NCI-H510A (cell line): ENCODE data around the gene NOL12.
A peak's percentile ranks its signal among the peaks of the same experiment; 100 is the strongest.
"Not testable (repeated sequence)": the region's sequence is repeated elsewhere in the genome, so short reads cannot be mapped to it uniquely, and the experiment has no call there.

Experiments used
- DNase-seq: peaks from one replicate; lab custom pipeline; 2025; lab: John Stamatoyannopoulos, UW

The NOL12 gene

DNA sequence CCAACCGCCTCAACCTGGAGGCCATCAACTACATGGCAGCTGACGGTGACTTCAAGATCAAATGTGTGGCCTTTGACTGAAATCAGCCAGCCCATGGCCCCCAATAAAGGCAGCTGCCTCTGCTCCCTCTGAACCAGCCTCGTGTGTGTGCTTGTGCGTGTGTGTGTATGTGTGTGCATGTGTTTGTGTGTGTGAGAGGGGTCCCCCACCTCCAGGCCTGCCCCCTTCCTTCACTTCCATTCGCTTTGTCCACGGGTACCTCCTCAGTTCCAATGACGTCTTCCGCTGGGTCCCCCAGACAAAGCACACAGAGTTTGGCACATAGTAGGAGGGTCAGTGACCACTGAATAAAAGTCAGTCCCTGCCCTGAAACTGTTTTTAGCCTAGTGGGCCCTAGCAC is 6.5 kb upstream of the NOL12 start:
- no peak for DNase-seq

DNA sequence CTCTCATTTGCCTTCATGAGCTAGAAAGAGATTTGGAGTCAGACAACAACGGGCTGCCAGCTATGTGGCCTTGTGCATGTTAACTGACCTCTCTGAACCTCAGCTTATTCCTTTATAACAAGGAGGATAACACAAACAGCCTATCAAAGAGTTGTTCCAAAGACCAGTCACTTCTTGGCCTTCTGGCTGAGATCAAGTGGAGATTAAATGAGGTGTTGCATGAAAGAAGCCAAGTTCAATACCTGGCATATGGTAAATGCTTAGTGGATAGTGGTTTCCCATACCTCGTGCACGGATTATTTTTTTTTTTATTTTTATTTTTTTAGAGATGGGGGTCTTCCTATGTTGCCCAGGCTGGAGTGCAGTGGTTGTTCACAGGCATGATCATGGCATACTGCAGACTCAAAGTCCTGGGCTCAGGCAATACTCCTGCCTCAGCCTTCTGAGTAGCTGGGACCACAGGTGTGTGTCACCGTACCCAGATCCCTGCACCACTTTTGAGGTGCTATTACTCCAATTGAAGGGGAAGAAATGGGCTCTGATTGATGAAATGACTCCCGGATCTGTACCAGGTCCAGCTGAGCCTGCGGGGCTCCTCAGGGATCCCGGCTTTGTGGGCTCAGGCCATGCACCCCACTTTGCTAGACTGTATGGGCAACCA is 5.8 kb upstream of the NOL12 start:
- DNase-seq = no peak

DNA sequence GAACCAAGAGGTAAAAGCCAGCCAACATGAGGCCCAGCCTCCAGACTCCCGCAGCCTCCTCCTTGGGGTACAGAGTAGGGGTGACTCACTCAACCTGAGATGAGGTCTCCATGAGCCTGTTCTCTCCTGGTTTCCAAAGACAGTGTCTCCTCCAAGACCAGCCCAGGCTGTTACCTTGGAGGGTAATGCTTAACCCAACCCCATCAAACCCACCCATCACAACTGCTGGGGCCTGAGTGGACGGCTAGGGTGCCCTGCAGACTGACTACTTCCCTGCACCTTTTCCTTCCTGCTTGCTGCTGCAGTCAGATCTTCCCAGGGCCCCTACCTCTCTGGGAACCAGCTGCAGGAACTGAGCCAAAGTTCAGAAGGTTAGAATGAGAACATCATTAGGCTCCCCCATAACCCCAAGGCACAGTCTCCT is 5.1 kb upstream of the NOL12 start:
- DNase-seq = no peak

DNA sequence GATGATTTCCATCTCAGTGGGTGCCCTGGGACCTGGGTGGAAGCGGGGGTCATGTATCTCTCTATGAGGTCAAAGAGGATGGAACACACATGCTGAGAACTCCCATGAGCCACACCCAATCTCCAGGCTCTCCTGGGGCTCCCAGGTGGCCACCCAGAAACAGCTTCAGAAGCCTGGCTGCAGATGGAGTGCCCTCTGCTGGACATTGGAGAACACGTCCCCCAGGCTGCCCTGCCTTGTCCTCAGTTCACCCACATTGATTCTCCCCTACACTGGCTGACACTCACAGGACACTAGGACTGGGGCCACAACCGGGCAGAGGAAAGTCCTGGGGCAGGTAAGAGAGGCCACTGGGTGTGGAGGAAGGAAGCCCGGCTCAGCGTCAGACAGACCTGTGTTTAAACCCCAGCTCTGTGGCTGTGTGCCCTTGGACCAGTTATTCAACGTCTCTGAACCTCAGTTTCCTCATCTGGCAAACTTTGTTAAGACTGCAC is 4.5 kb upstream of the NOL12 start:
- DNase-seq = peak; percentile 14

DNA sequence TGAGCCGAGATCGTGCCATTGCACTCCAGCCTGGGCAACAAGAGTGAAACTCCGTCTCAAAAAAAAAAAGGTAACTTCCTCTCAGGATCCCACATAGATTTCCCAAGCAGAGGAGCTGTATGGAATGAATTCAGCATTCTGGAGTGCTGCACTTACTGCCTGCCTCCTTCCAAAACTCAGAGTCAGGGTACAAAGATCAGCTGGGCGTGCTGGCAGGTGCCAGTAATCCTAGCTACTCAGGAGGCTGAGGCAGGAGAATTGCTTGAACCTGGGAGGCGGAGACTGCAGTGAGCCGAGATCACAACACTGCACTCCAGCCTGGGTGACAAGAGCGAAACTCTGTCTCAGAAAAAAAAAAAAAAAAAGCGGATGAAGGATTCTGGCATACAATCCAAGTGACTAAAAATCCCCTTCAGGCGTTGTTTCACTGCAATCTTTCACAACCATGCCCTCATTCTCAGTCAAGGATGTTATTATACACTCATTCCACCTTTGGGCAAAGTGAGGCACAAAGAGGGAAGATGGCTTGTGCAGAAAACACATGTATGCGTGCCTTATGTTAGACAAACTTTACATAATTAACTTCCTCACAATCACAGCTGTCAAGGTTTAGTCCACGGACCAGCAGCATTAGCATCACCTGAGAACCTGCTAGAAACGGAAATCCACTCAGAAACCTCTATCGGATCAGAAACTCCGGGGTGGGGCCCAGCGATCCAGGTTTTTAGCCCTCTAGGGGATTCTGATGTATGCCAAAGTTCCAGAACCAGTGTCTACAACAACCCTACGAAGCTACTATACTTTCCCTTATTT is 1.1 kb upstream of the NOL12 start:
- DNase-seq = no peak

DNA sequence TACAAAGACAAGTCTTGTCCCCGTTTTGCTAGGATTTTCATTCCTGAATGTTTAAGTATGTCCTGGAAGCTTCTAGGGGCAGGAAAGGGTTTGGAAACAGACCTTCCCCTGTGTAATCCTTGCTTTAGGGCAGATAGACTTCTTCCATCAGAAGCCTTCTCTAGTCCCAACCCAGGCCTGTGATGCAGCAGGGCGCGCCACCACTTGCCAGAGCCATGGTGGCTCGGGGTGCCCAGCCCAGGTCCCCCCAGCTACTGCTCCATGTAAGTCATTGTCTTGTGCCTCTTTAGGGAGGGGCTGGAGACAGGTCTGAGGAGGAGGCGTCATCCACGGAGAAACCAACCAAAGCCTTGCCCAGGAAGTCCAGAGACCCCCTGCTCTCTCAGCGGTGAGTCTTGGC is 4.3 kb downstream of the NOL12 start:
- DNase-seq = no peak

DNA sequence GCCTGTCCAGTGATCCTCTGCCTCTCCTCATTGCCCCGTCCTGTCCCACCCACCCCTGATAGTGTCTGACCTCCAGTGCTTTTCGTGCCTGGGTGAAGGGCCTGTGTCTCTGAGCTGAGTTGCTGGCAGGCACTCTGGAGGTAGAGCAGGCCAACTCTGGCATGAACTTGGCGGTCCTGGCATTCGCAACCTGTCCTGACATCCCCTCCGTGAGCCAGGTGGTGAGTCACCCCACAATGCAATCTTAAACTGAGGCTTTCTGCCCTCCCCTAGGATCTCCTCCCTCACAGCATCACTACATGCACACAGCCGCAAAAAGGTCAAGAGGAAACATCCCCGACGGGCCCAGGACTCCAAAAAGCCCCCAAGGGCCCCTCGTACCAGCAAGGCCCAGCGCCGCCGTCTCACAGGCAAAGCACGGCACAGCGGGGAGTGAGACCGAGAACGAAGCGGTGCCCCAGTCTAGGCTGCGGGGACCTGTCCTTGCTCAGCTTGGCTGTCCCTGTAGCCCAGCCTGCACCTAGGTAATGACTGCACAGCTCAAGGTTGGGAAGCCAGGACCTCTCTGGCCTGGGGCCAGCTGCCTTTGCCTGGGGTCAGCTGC is 4.9 kb downstream of the NOL12 start:
- no peak for DNase-seq

DNA sequence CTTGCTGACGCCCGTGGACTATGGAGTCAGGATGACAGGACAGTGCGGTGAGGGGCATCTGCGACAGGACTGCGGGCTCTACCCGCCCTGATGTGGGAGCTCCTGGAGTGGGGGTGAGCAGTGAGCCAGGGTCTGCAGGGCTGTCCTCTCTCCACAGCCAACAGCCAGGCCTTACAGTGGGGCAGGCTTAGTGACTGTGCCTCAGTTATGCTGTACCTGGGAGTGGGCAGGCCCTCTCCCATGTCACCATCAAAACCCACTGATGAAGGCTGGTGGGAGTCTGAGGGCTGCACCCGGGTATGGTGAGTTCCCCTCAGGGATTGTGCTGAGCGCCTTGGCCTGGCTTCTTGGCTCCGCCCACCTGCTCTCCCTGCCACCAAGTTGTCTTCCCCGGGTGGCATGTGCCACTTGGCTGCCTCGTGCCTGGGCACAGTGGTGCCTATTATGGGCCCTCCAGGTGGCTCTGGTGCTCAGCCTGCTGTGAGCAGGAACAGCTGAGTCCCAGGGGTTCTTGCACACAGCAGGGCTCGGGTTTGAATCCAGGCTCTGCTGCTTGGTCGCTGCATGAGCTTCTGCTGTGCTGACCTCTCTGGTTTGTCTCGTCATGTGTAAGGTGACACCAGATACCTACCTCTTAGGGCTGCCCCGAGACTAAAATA is 6.6 kb downstream of the NOL12 start:
- no peak for DNase-seq

DNA sequence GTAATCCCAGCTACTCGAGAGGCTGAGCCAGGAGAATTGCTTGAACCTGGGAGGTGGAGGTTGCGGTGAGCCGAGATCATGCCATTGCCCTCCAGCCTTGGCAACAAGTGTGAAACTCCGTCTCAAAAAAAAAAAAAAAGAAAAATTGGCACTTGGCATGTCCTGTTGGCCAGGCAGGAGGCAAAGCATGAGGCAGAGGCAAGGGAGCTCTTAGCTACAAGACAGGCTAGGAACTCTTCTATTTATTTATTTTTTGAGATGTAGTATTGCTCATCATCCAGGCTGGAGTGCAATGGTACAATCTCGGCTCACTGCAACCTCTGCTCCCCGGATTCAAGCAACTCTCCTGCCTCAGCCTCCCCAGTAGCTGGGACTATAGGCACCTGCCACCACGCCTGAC is 8.0 kb downstream of the NOL12 start:
- DNase-seq = not testable (repeated sequence)

DNA sequence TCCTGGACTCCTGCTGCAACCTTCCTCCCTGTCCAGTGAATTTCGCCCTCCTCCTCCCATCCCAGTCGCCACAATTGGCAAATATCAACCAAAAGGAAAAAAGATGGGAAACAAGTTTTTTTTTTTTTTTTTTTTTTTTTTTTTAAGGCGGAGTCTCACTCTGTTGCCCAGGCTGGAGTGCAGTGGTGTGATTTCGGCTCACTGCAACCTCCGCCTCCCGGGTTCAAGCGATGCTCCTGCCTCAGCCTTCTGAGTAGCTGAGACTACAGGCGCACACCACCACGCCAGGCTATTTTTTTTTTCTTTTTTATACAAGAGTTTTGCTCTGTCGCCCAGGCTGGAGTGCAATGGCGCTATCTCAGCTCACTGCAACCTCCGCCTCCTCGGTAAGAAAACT is 10.1 kb downstream of the NOL12 start:
- not testable (repeated sequence) for DNase-seq

DNA sequence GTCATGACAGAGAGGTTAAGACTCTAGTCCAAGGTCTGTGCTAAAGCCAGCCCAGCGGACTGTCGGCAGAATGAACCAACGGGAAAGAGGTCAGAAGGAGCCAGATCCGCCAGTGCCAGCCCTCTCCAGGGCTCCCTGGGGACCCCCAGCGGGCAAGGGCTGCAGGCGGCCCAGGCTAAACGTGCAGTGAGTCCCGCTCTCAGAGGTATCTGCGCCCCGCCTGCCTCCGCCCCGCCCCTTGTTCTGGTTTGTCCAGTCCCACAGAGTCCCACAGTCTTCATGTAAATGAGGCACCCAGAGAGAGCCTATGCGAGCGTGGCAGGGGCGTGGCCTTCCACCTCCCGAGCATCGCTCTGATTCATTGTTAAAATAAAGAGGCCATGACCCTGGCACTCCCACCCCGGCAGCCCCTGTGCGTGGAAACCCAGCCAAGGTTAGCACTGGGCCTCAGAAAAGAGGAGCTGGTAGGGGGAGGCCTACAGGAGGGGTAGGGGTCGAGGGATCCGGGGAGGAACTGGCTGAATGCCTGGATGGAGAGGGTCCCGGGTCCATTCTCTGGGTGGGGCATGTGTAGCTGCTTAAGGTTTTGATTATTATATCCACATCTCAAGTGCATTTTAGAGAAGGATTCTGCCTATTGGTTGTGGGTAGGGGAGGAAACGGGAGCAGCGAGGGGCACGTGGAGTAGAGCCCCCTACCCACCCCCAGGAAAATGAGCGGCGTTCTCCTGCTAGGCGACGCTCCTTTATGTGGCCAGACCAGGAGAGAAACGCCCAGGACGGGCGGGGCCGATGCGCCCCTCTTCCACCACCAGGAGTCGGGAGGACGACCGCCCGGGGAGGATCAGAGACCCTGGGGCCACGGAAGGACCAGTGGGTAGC is 10.8 kb downstream of the NOL12 start, which contains the start of gene TRIOBP:
Gene TRIOBP, plus strand, starts transcription at position 392 of the 881 bp plus-strand sequence. CDS start 4,318 bp downstream, outside the sequence.
- DNase-seq = peak; percentile 92

DNA sequence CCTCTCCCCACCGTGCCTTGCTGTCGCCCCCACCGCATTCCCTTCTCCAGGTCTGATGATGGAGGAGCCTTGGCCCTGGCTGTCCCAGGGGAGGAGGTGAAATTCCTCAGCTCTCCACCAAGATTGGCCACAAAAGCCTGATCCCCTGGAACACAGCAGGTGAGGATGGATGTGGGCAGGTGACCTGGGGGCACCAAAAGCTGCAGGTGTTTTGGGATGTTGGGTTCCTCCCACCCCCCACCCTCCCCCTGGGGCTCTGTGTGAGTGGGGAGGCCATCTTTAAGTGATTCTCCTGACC is 11.3 kb downstream of the NOL12 start:
- no peak for DNase-seq

DNA sequence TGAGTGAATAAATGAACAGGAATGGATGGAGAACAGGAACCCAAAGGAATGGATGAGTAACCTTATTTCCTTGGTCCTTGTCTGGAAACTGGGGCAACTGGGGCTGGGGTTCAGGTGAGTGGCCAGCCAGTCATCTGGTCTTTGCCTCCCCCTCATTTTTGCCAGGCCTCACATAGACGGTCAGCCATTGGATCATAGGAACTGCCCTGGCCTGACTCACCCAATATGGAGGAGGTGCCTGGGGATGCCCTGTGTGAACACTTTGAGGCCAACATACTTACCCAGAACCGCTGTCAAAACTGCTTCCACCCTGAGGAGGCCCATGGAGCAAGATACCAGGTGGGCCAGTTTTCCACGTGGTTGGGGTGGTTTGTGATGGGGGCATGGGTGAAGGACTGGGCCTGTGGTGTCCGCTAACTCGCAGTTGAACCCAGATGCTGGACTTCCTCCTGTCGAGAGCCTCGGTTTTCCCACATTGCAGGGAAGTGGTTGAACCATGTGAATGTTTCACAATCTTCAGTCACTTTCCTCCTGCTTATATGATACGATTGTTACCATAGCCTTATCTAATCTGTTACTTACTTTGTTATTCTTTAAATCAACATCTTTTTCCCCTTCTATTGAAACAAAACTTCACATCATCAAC is 15.1 kb downstream of the NOL12 start:
- DNase-seq = no peak

DNA sequence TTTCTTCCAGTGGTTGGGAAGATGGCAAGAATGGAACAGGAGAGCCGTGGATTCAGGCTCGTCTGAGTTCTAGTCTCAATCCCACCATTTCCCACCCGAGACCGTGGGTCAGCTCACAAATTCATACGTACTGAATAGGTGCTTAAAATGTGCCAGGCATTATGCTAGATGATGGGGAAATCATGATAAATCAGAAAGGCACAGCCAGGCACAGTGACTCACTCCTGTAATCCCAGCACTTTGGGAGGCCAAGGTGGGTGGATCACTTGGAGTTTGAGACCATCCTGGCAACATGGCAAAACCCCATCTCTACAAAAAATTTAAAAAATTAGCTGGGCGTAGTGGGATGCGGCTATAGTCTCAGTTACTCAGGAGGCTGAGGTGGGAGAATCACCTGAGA is 17.8 kb downstream of the NOL12 start:
- DNase-seq = no peak

DNA sequence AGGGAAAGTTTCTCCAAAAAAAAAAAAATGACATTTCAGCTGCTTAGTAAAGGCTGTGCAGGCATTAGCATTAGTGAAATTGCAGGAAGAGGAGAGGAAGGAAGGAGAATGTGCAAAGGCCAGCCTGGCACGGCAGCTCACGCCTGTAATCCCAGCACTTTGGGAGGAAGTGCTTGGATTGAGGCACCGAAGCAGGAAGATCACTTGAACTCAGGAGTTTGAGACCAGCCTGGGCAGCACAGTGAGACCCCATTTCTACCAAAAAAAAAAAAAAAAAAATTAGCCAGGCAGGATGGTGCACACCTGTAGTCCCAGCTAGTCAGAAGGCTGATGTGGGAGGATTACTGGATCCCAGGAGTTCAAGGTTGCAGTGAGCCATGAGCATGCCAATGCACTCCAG is 18.5 kb downstream of the NOL12 start:
- DNase-seq = no peak

DNA sequence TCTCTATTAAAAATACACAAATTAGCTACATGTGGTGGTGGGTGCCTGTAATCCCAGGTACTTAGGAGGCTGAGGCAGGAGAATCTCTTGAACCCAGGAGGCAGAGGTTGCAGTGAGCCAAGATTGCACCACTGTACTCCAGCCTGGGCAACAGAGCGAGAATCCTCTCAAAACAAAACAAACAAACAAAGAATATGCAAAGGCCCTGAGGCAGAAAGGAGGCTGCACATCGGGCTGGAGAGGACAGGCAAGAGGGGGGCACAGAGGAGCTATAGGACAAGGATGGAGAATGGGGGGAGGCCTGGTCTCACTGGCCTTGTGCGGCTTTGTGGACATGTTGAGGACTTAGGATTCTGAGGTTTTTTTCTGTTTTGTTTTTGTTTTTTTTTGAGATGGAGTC is 19.1 kb downstream of the NOL12 start:
- no peak for DNase-seq

DNA sequence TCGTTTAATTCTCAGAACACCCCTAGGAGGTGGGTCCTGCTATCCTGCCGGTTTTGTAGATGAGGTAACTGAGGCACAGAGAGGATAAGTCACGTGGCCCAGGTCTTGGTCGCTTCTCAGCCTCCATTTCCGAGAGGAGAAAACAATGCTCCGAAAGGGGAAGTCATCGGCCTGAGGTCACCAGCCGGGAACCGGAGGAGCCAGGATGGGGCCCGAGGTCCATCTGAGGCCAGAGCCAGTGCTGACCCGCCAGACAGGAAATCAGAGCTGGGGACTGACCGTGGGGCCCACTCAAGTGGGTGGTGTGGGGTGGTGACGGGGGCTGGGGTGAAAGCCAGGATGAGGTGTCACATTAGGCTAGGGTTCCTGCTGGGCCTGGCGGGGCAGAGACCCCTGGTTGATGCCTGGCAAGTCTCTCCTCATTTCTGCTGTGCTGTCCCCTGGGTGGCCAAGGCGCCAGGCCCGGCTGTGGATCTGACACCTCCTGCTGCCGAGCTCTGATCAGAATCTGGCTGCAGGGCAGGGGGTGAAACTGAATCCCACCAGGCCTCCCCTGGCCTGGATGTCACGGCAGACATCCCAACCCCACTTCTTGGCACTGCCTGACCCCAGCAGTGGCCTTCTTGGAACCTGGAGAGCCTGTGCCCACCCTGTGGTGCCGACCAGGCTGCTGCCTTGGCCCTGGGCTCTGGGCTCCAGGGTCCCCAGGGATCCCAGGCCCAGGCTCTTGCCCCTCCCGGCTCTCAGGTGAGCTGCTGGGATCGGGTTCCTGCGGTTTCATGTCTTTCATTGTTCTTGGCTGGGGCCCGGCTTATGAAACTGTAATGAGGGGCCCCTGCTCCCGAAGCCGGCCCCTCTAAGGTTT is 22.7 kb downstream of the NOL12 start:
- DNase-seq = no peak

DNA sequence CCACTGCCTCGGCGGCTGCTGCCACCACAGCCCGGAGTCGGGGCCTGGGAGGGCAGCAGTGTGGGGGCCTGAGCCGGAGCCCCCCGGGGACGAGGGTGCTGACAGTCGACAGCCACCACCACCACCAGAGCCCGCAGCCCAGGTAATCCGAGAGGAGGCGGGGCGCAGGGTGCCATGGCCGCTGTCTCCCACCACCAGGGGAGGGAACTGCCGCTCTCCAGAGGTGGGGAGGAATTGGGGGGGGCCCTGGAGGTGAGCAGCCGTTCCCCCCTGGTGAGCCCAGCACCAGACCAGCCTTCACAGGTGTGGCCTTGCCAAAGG is 23.3 kb downstream of the NOL12 start:
- DNase-seq = no peak

DNA sequence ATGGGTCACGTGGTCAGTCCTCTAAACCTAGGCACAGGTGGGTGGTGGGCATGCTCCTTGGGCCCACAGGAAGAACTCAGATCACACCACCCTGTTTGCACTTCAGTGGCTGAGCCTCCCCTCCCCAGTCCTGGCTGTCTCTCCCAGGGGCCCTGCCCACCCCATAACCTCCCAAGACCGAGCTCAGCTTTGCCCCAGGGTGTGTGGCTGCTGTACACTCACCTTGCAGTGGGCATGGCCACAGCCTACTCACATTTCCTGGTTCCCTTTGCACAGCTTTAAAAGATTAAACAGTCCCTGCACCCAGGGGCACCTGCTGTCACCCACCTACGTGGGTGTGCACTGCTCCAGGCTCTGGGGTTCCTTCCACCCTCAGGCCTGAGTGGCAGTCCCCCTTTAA is 24.5 kb downstream of the NOL12 start:
- DNase-seq = no peak

DNA sequence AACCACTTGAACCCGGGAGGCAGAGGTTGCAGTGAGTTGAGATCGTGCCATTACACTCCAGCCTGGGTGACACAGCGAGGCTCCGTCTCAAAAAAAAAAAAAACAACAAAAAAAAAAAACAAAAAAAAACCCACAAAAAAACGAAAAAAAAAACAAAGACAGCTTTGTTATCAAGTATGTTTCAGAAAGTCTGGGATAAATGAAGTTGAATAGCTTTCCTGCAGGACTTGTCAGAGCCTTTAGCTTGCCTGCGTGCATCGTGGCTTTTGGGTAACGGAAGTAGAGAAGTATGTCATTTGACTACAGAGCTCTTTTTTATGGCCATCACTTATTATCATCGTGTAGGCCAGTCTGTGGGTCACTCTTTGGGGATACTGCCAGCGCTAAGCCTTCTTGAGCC is 25.3 kb downstream of the NOL12 start:
- no peak for DNase-seq
